MCF 10A (cell line): ENCODE data around the gene RAB6B. TPM values are rescaled to one million over a fixed set of nuclear protein-coding genes. Genes with fewer than 3 reads are reported as not detected.

Experiments used
- BruUV-seq: library from RNA; stranded (reverse); fragments of 400-500 nt; replicated peaks from 2 replicates; lab custom pipeline; 2021; lab: Mats Ljungman, UMichigan
- CTCF ChIA-PET: fragments of 300-600 bp; sonication (Branson Sonifier 250); formaldehyde crosslinking; extraction: SDS; loops from one replicate; lab custom pipeline; 2021; ENCODE audit warnings: antibody characterized with exemption, inconsistent platforms; lab: Yijun Ruan, JAX
- POLR2A ChIA-PET: fragments of 300-600, 350-650 bp; sonication (Branson Sonifier 250); formaldehyde crosslinking; extraction: SDS; loops from one replicate; lab custom pipeline; 2020; ENCODE audit warnings: antibody characterized with exemption, inconsistent platforms; lab: Yijun Ruan, JAX
- DNase-seq: peaks from one replicate; pipeline ENCODE4 v3.0.0-alpha.2; 2018; ENCODE audit not compliant: unreplicated experiment
- H3K27ac Mint-ChIP-seq: one replicate; pipeline ENCODE4 v1.8.0; 2022; ENCODE audit warnings: mild to moderate bottlenecking, low read depth, mixed read lengths; ENCODE audit not compliant: unreplicated experiment
- H3K27me3 Mint-ChIP-seq: one replicate; pipeline ENCODE4 v1.8.0; 2022; ENCODE audit warnings: mixed read lengths; ENCODE audit not compliant: insufficient read depth, unreplicated experiment
- H3K36me3 Mint-ChIP-seq: one replicate; pipeline ENCODE4 v1.8.0; 2022; ENCODE audit warnings: mild to moderate bottlenecking, moderate library complexity, mixed read lengths; ENCODE audit not compliant: insufficient read depth, unreplicated experiment
- H3K4me1 Mint-ChIP-seq: one replicate; pipeline ENCODE4 v1.8.0; 2022; ENCODE audit warnings: mixed read lengths; ENCODE audit not compliant: insufficient read depth, unreplicated experiment
- H3K4me3 Mint-ChIP-seq: one replicate; pipeline ENCODE4 v1.8.0; 2022; ENCODE audit warnings: mild to moderate bottlenecking, moderate library complexity, mixed read lengths; ENCODE audit not compliant: unreplicated experiment
- H3K9me3 Mint-ChIP-seq: one replicate; pipeline ENCODE4 v1.8.0; 2022; ENCODE audit warnings: mixed read lengths; ENCODE audit not compliant: unreplicated experiment
- intact Hi-C: fragments of 100-400 bp; cut with micrococcal nuclease; formaldehyde crosslinking; loops from 2 replicates; pipeline ENCODE4 v1.14.1; 2022
- total RNA-seq: library from RNA; stranded (reverse); gene quantifications from 2 replicates; pipeline ENCODE4 v1.2.3, GENCODE V29; 2022
- TF ChIP-seq, protein P1 (sequence below): fragments of 200-600 bp; IDR thresholded peaks from one replicate; pipeline ENCODE4 v1.8.0; 2022; ENCODE audit warnings: antibody characterized with exemption, mild to moderate bottlenecking; ENCODE audit not compliant: unreplicated experiment

RAB6B gene
- total RNA-seq, 1 experiment from 2014 or later: 1.1 TPM

GRCh38 chr3:133939463-133939835, 43.8 kb upstream of the RAB6B start:
- no peaks in the 10 kb centered on the region for H3K36me3 Mint-ChIP-seq
- intact Hi-C loops: loop anchor here (10.0 kb wide), 1 partner anchor 225 kb away; no protein-coding TSS in a partner anchor

DNA sequence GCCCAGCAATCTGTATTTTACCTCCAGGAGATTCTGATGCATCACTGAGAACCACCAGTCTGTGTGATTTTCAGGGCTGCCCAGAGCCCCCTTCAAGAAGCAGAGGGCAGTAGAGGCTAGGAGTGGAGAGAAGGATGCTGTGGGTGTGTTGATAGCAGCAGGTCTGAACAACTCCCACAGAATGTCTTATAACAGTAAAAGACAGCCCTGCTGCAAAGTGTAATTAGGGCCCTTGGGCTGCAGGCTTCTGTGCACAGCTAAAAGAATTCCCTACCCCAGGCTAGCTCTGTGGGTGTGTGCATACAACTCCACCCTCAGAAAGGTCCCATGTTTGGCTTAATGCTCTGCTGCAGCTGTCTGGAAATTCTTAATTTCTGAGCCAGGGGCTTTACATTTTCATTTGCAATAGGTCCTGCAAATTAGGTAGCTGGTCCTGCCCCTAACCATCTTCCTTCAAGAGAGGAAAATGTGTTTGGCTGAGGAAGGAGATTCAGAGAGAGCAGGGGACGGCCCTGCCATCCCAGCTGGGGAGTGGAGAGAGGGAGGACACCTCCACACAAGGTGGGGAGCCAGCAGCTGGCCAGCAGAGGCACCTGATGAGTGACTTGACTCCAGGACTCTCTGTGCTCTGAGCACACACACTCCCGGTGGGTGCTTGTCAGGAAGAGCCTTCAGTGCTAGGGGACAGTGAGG, 43.2 kb upstream of the RAB6B start:
- POLR2A ChIA-PET: interaction anchor here (0.6 to 1.7 kb wide), 7 partner anchors 9 to 1159 kb away, joined by 3 to 6 read pairs (median 3); no protein-coding TSS in a partner anchor
- peak; percentile 39 for DNase-seq
- Mint-ChIP-seq H3K9me3 (no peaks in the 10 kb centered on the region), H3K27ac (no peak overlapping the region), H3K4me3 (no peak overlapping the region), H3K4me1 (peaks cover 27% of the 10 kb centered on the region), H3K27me3 (no peaks in the 10 kb centered on the region), H3K36me3 (no peaks in the 10 kb centered on the region)
- TF ChIP-seq, protein P1, sequence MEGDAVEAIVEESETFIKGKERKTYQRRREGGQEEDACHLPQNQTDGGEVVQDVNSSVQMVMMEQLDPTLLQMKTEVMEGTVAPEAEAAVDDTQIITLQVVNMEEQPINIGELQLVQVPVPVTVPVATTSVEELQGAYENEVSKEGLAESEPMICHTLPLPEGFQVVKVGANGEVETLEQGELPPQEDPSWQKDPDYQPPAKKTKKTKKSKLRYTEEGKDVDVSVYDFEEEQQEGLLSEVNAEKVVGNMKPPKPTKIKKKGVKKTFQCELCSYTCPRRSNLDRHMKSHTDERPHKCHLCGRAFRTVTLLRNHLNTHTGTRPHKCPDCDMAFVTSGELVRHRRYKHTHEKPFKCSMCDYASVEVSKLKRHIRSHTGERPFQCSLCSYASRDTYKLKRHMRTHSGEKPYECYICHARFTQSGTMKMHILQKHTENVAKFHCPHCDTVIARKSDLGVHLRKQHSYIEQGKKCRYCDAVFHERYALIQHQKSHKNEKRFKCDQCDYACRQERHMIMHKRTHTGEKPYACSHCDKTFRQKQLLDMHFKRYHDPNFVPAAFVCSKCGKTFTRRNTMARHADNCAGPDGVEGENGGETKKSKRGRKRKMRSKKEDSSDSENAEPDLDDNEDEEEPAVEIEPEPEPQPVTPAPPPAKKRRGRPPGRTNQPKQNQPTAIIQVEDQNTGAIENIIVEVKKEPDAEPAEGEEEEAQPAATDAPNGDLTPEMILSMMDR: peak; percentile 1
- no TSS peak for BruUV-seq
- CTCF ChIA-PET: interaction anchor here (0.5 to 2.7 kb wide), 21 partner anchors 9 to 544 kb away, joined by 3 to 17 read pairs (median 3); no protein-coding TSS in a partner anchor
- intact Hi-C loops: loop anchor here (10.0 kb wide), 1 partner anchor 226 kb away; no protein-coding TSS in a partner anchor

More at GRCh38 chr3:133939463-133939835, 43.8 kb upstream of the RAB6B start:
- TF ChIP-seq, protein P1: no peak
- no peak for DNase-seq
- H3K27ac Mint-ChIP-seq: no peak overlapping the region
- CTCF ChIA-PET: interaction anchor here (0.5 to 2.7 kb wide), 19 partner anchors 9 to 543 kb away, joined by 3 to 17 read pairs (median 3); no protein-coding TSS in a partner anchor
- BruUV-seq: no TSS peak
- H3K4me1 Mint-ChIP-seq: peaks cover 32% of the 10 kb centered on the region
- POLR2A ChIA-PET: interaction anchor here (0.6 to 1.7 kb wide), 6 partner anchors 9 to 1160 kb away, joined by 3 to 6 read pairs (median 3); no protein-coding TSS in a partner anchor
- H3K4me3 Mint-ChIP-seq: no peak overlapping the region
- H3K27me3 Mint-ChIP-seq: no peaks in the 10 kb centered on the region
- no peaks in the 10 kb centered on the region for H3K9me3 Mint-ChIP-seq

DNA sequence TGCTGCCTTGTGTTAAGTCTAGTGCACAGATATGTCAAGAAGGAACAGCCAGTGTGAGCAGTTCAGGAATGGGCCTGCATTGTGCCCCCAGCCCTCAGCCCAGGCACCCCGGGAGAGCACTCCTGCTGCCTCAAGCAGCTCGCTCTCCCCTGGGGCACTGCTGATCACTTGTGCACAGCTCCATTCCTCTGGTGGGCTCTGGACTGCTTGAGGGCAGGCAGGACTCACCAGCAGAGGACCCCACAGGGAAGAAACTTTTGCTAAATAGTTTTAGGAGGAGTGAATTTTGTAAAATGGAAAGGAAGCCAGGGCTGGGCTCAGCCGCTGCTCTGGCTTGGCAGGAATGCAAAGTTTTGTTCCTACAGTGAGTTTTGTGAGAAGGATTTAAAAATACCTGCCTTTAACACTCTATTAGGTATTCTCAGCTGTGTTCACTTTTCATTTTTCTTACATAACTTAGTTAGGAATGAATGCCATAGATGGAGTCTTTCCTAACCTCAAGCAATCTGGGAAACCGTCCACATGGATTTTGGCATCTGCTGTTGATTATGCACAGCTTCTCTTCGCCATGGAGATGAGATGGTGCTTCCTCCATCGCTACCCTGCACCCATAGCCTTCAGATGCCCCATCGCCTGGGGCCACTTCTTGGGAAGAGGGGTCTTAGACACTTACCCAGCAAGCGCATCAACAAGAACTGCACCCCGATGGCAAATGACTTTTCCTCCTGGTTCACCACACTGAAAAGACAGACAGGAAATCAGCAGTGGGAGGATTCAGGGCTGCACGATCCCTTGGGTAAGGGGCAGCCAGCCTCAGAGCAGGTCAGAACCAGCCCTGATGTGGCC, 42.3 kb upstream of the RAB6B start:
- DNase-seq: no peak
- intact Hi-C loops: loop anchor here (10.0 kb wide), 1 partner anchor 227 kb away; no protein-coding TSS in a partner anchor
- Mint-ChIP-seq H3K27me3 (no peaks in the 10 kb centered on the region), H3K9me3 (no peaks in the 10 kb centered on the region), H3K27ac (no peak overlapping the region), H3K4me1 (peaks cover 17% of the 10 kb centered on the region), H3K36me3 (no peaks in the 10 kb centered on the region), H3K4me3 (no peak overlapping the region)
- no TSS peak for BruUV-seq
- POLR2A ChIA-PET: interaction anchor here (0.6 to 1.7 kb wide), 4 partner anchors 220 to 370 kb away, joined by 3 to 6 read pairs (median 3); no protein-coding TSS in a partner anchor
- TF ChIP-seq, protein P1: no peak
- CTCF ChIA-PET: interaction anchor here (0.6 to 2.7 kb wide), 12 partner anchors 8 to 363 kb away, joined by 3 to 21 read pairs (median 4); no protein-coding TSS in a partner anchor
